ENCODE measurements around the gene CRISP1.

DNA sequence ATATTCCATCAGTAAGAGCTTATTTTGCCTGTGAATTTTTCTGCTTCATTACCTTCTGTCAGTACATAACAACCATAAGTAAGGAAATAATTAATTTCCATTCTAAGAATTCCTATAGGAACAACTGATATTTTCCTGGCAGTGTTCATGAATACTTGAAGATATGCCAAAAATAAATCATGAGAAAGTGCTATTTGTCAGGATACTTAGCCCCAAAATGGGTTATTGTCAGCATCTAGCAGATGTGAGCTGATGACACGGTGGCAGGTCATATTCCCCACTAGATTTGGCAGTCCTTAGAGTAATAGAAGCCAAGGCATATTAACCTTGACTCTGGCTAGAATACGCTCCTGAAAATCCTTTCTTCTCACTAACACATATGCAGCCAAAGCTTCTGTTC lies 43.2 kb upstream of the CRISP1 start:
- TF ChIP-seq, protein P1, sequence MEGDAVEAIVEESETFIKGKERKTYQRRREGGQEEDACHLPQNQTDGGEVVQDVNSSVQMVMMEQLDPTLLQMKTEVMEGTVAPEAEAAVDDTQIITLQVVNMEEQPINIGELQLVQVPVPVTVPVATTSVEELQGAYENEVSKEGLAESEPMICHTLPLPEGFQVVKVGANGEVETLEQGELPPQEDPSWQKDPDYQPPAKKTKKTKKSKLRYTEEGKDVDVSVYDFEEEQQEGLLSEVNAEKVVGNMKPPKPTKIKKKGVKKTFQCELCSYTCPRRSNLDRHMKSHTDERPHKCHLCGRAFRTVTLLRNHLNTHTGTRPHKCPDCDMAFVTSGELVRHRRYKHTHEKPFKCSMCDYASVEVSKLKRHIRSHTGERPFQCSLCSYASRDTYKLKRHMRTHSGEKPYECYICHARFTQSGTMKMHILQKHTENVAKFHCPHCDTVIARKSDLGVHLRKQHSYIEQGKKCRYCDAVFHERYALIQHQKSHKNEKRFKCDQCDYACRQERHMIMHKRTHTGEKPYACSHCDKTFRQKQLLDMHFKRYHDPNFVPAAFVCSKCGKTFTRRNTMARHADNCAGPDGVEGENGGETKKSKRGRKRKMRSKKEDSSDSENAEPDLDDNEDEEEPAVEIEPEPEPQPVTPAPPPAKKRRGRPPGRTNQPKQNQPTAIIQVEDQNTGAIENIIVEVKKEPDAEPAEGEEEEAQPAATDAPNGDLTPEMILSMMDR (conservative IDR thresholded peaks at IDR 0.05; ENCODE audit: low read length), result no peak
- no peak for TF ChIP-seq EZH2phosphoT487 (IDR thresholded peaks at IDR 0.05; ENCODE audit: borderline replicate concordance)
